Neural crest cell (in vitro differentiated cells): Measurements from ENCODE around the gene SNRPA1. TPM values are rescaled to one million over a fixed set of nuclear protein-coding genes. Genes with fewer than 3 reads are reported as not detected.
"Not testable (repeated sequence)": the region's sequence is repeated elsewhere in the genome, so short reads cannot be mapped to it uniquely, and the experiment has no call there.

Experiments
- DNase-seq: peaks from one replicate; pipeline ENCODE4 v3.0.0; 2021; ENCODE audit warnings: low read depth, mixed read lengths, low spot score
- H3K27ac Mint-ChIP-seq: one replicate; pipeline ENCODE4 v1.8.0; 2021; ENCODE audit warnings: mild to moderate bottlenecking, mixed read lengths; ENCODE audit not compliant: unreplicated experiment
- H3K27me3 Mint-ChIP-seq: 2 replicates; pipeline ENCODE4 v1.8.0; 2021; ENCODE audit warnings: low read depth, mild to moderate bottlenecking, mixed read lengths
- H3K36me3 Mint-ChIP-seq: 2 replicates; pipeline ENCODE4 v1.8.0; 2021; ENCODE audit warnings: low read depth, mild to moderate bottlenecking, mixed read lengths
- H3K4me1 Mint-ChIP-seq: 2 replicates; pipeline ENCODE4 v1.8.0; 2021; ENCODE audit warnings: mixed read lengths
- H3K4me3 Mint-ChIP-seq: one replicate; pipeline ENCODE4 v1.8.0; 2021; ENCODE audit warnings: mild to moderate bottlenecking, mixed read lengths
- H3K9me3 Mint-ChIP-seq: 2 replicates; pipeline ENCODE4 v1.8.0; 2021; ENCODE audit warnings: mixed read lengths
- total RNA-seq: library from RNA; stranded (reverse); gene quantifications from 2 replicates; pipeline ENCODE4 v1.2.1, GENCODE V29; 2021
- TF ChIP-seq, protein P1 (sequence below): fragments of 200-600 bp; sonication (generic); conservative IDR thresholded peaks from 2 replicates; pipeline ENCODE4 v1.5.0; 2021; ENCODE audit warnings: antibody characterized with exemption, mild to moderate bottlenecking

Gene SNRPA1
- total RNA-seq, 1 donor from 2014 or later = 118 TPM

- TF ChIP-seq, protein P1, sequence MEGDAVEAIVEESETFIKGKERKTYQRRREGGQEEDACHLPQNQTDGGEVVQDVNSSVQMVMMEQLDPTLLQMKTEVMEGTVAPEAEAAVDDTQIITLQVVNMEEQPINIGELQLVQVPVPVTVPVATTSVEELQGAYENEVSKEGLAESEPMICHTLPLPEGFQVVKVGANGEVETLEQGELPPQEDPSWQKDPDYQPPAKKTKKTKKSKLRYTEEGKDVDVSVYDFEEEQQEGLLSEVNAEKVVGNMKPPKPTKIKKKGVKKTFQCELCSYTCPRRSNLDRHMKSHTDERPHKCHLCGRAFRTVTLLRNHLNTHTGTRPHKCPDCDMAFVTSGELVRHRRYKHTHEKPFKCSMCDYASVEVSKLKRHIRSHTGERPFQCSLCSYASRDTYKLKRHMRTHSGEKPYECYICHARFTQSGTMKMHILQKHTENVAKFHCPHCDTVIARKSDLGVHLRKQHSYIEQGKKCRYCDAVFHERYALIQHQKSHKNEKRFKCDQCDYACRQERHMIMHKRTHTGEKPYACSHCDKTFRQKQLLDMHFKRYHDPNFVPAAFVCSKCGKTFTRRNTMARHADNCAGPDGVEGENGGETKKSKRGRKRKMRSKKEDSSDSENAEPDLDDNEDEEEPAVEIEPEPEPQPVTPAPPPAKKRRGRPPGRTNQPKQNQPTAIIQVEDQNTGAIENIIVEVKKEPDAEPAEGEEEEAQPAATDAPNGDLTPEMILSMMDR = no peak
- peak overlapping the region; percentile 95 for H3K4me3 Mint-ChIP-seq
- peaks cover 2% of the 10 kb centered on the region for H3K36me3 Mint-ChIP-seq
- no peak overlapping the region for H3K27ac Mint-ChIP-seq
- no peak for DNase-seq
- no peaks in the 10 kb centered on the region for H3K9me3 Mint-ChIP-seq
- H3K27me3 Mint-ChIP-seq = no peaks in the 10 kb centered on the region
- peaks cover 38% of the 10 kb centered on the region for H3K4me1 Mint-ChIP-seq
Observed at GRCh38 chr15:101295607-101296161, 636 bp upstream of the SNRPA1 start.

DNA sequence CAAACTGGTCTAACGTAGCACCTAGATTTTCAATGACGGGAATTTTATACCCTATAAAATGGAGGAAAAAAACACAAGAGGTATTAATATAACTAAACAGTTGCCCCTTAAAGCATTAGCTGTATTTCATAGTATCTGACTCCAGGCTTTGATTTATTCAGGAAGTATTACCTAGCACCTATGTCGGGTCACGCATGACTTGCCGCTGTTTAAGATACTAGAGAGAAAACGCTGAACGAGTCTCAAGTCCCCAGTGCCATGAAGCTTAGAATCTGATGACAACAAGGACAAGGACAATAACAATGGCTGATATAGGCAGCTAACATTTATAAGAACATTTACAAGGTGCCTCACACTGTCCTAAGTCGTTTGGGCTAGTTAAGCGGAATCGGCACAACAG lies 1.9 kb downstream of the SNRPA1 start:
- TF ChIP-seq, protein P1 = no peak
- Mint-ChIP-seq H3K27ac (no peak overlapping the region), H3K9me3 (no peaks in the 10 kb centered on the region), H3K4me1 (peaks cover 47% of the 10 kb centered on the region), H3K36me3 (peaks cover 16% of the 10 kb centered on the region), H3K4me3 (peak overlapping the region; percentile 95), H3K27me3 (no peaks in the 10 kb centered on the region)
- DNase-seq = no peak

DNA sequence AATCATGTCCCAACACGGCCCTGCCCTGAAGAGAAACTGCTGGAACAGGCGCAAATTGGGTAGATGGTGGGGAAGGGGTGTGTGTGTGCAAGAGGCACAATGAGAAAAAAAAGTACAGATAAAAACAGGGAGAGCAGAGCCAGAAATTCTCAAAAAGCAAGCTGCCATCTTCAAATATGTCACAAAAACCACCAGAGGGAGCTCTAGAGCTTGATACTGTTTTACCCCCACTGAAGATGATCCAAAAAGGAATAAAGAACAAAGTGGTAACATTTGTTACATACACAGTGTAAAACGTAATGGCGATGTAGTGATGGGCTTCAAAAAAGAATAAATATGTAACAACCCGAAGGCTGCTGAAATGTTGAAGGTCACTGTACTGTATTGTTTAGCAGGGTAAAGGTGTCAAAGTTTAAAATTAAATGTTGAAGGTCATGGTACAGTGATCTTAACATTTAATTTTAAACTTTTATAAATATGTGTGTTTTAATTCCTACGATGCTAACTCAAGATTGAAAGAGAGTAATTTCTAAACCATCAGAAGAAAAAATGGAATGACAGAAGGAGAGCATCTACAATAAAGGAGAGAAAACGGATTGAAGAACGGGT lies 6.0 kb downstream of the SNRPA1 start:
- Mint-ChIP-seq H3K36me3 (peaks cover 28% of the 10 kb centered on the region), H3K9me3 (no peaks in the 10 kb centered on the region), H3K27ac (no peak overlapping the region), H3K4me1 (peaks cover 29% of the 10 kb centered on the region), H3K4me3 (peak overlapping the region; percentile 81), H3K27me3 (no peaks in the 10 kb centered on the region)
- TF ChIP-seq, protein P1 = peak; percentile 75
- no peak for DNase-seq

DNA sequence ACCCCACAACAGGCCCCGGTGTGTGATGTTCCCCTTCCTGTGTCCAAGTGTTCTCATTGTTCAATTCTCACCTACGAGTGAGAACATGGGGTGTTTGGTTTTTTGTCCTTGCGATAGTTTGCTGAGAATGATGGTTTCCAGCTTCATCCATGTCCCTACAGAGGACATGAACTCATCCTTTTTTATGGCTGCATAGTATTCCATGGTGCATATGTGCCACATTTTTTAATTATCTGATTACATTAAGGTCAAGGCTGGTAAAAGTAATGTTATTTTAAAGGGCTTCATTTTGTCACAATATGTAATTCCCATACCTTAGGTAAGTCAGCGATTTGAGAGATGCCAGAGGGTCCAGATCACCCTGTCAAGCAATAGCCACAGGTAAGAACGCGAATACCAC lies 7.7 kb downstream of the SNRPA1 start:
- H3K27ac Mint-ChIP-seq, DNase-seq, H3K4me3 Mint-ChIP-seq, H3K9me3 Mint-ChIP-seq, H3K27me3 Mint-ChIP-seq: not testable (repeated sequence)
- peaks cover 18% of the 10 kb centered on the region for H3K4me1 Mint-ChIP-seq
- peaks cover 30% of the 10 kb centered on the region for H3K36me3 Mint-ChIP-seq

- H3K27me3 Mint-ChIP-seq = no peaks in the 10 kb centered on the region
- DNase-seq = no peak
- H3K4me1 Mint-ChIP-seq = peaks cover 11% of the 10 kb centered on the region
- H3K27ac Mint-ChIP-seq = no peak overlapping the region
- no peak overlapping the region for H3K4me3 Mint-ChIP-seq
- TF ChIP-seq, protein P1 = no peak
- peaks cover 31% of the 10 kb centered on the region for H3K36me3 Mint-ChIP-seq
- H3K9me3 Mint-ChIP-seq = no peaks in the 10 kb centered on the region
Observed at GRCh38 chr15:101286471-101287114, 8.5 kb downstream of the SNRPA1 start.

DNA sequence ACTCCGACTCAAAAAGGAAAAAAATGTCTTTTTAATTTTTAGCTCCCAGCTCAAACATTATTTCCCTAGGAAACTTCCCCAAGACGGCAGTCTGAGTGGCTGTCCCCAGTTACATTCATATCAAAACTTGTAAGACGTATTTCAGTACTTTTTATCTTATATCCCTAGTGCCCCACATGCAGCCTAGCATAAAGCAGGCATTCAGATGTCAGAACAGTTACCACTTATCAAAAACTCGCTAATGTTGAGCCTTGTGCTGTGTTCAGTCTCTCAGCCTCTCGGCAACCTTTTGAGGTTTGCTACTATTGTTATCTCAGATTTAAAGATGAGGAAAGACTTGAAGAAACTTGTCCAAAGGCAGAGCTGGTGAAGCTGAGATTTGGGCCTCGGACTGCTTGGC lies 11.1 kb downstream of the SNRPA1 start:
- H3K27ac Mint-ChIP-seq = no peak overlapping the region
- H3K4me3 Mint-ChIP-seq = peak overlapping the region; percentile 31
- peaks cover 32% of the 10 kb centered on the region for H3K36me3 Mint-ChIP-seq
- H3K27me3 Mint-ChIP-seq = no peaks in the 10 kb centered on the region
- no peaks in the 10 kb centered on the region for H3K9me3 Mint-ChIP-seq
- H3K4me1 Mint-ChIP-seq = peaks cover 4% of the 10 kb centered on the region
- TF ChIP-seq, protein P1 = no peak
- DNase-seq = no peak
